8988T (cell line): ENCODE results near the gene UVRAG.

ENCODE experiments used
- DNase-seq: peaks from one replicate; pipeline ENCODE4 v3.0.0; 2011

UVRAG gene

DNA sequence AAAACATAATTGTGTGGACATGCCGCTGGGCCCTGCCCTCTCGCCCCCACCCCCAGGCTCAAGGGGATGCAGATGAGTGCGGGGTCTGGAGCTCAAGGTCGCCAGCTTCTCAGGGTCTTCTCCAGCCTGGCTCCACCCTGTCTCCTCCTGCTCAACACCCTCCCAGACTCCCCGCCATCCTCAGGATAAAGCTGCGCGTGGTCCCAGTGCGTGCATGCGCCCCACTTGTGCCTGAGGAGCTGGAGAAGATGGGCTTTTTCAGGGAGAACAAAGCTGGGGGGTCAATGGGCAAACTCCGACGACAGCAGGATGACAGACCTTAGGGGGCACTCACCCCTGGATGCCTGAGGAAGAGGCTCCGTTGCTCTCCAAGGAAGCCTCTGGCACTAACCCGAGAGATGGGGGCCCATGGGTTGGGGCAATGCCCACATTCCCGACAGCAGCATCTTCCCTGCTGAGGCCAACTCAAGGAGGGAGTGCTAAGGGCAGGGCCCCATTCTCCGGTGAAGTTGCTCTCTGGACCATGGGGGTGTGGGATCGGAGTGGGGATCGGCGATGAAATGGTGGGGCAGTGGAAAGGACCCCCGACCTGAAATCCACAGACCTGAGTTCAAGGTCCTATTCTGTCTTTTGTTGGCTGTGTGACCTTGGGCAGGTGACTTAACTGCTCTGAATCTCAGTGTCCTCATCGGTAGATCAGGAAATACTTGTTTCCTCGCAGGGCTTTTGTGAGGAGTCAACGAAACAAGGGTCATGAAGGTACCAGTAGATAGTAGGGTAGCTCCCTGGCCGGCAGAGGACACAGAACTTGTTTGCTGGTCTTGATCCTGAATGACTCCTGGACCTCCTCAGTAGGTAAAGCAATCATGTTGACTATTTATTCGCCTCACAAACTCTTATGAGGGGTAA lies 343.6 kb downstream of the UVRAG start:
- DNase-seq, result no peak

GRCh38 chr11:76159303-76159937 lies 344.4 kb downstream of the UVRAG start:
- DNase-seq, result no peak

DNA sequence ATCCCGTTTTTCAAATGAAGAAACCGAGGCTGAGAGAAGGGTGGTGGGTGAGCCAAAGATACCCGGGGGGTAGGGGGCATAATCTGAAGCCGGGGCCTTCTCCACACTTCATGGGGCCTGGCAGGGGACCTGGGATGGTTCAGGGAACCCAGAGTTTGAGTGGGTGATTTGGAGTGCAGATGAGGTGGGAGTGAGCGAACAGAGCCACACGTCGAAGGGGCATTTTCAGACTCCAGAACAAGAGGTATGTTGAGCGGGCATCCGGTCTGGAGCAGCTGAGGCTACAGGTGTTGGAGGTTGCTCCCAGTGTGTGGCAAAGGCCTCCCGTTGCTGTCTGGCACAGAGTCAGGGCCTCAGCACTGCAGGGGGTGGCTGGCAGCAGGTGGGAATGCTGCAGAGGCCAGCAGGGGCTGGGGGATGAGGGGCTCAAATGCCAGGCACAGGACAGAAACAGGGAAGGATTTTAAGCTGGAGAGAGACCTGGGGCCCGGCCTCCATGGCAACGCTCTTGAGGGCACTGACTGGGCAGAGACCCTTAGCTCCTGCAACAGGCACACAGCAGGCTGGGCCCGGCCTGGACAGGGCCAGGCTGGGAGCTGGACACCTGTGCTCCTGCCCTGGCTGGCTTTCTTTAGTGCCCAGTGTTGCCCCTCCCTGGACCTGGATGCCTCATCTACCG lies 345.1 kb downstream of the UVRAG start:
- no peak for DNase-seq

- DNase-seq, result no peak
Observed at GRCh38 chr11:76160856-76161255, 345.8 kb downstream of the UVRAG start.

DNA sequence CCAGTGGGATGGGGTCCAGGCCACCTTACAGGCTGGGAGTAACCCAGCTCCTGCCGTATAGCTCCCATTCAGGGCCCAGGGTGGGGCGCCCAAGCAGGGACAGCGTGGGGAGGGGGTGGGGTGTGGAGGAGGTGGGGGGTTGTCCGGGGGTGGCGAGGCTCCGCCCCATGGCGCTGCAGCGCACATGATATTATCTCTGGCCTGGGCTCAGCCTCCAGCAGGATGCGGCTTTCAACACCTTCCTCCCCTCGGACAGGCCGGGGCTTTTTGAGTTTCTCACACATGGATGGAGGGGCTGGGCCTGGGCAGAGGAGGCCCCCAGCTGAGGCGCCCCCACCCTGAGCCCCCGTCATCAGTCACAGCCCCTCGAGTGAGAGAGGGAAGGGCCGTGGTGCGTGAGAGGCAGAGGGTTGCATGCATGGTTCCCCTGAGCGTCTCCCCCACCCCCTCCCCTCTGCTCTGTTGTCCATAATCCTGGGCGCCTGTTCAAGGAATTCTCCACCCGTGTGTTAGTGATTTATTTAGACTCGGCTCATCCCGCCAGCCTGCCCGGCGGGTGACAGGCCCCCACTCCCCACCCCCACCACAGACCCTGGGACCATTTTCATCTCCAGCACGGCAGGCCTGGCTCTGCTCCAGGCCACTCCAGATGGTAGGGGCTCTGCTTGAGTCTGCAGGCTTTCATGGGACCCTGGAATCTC lies 346.4 kb downstream of the UVRAG start:
- DNase-seq, result no peak

GRCh38 chr11:76162336-76163288 lies 347.6 kb downstream of the UVRAG start:
- DNase-seq, result no peak

DNA sequence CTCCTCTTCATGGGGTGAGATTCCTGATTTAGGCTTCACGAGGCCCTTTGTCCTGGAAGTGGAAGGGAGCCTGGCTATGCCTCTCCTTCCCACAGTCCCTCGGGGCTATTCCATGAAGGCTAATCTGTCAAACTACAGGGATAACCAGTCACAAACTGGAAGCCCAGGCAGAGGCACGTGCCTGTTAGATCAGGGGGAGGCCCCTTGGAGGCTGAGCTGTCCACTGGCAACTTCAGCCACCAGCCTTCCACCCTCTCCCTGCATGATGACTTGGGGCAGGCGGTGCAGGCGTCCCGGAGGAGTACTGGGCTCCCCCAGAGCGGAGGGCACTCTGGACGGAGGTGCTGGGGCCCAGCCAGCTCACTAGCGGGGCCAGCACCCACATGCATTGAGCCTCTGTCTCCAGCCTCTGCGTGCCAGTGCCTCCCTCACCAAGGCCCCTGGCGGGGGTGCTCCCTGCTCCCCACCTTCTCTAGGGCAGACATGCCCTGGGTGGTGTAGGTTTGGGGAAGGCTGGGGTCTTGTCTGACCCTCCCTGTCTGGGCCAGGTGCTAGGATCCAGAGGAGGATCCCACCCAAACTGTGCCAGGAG lies 348.4 kb downstream of the UVRAG start:
- DNase-seq, result no peak

DNA sequence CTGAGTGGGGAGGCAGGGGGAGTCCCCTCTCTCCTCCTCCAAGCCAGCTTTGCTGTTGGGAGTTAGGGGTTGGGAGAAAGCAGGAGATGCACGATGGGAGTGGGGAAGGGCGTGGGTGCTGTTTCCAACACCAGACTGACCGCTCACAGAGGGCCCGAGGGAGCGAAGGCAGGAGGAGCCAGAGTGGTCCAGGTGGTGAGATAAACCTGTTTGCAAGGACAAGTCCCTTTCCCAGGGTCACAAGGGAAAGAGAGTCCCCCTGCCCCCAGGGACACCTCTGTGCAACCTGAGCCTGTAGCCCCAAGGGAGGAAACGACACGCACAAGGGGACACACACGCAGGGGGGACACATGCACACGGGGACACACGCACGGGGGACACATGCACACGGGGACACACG lies 349.1 kb downstream of the UVRAG start:
- DNase-seq, result no peak

DNA sequence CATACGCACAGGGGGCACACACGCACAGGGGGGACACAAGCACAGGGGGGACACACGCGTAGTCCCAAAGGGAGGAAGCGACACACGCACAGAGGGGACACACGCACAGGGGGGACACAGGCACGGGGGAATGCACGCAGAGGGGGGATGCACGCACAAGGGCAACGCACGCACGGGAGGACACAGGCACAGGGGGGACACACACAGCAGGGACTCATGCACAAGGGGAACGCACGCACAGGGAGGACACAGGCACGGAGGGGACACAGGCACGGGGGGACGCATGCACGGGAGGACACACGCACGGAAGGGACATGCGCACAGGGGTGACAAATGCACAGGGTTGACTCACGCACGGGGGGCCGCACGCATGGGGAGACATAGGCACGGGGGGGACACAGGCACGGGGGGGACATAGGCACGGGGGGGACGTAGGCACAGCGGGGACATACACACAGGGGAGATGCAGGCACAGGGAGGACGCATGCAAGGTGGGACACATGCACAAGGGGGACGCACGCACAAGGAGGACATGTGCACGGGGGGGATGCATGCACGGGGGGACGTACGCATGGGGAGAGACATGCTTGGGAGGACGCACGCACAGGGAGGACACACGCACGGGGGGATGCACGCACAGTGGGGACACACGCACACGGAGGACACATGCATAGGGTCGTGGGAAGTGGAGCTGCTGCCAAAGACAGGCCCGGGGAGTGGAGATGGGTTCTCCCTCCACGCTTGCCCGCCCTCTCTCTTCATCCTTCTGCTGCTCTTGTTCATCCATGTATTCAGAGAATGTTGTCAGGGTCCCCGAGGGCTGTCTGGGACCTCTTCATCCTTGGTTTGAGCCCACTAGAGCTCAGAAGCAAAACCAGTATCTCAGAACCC lies 350.1 kb downstream of the UVRAG start:
- no peak for DNase-seq

DNA sequence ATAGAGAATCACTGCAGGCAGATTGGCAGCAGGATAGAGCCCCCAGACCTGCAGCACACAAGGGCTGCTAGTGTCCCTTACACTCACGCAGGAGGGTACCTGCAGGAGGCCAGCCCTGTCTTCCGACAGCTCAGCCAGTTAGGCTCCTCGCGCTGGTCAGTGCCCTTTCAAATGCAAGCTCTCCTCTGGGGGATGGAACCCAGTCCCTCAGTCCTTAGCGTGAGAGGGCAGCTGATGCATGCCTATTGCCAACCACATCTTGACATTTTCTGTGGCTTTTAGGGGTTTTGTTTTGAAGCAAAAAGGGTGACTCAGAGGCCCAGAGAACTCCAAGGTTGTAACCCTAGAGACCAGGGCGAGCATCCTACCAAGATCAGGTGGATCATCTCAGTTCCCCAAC lies 351.3 kb downstream of the UVRAG start:
- DNase-seq, result no peak

DNA sequence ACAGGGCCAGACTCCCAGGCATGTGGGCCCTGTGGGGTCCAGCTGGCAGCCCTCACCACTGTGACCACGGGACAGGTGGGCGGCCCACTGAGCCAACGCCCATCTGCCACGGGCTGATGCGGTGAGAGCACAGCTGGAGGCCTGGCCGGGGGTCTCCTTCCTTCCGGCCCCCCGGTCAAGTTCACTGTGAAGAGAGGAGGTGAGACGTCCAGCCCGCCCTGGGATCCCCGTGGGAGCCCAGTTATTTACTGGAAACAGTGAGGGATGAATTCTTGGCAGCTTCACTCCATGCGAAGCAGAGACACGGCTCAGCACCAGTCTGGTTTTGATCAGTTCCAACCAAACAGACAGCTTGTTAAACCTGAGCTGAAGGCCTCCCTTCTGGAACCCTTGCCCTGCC lies 352.6 kb downstream of the UVRAG start:
- DNase-seq, result no peak

- DNase-seq, result no peak
Observed at GRCh38 chr11:76169473-76169896, 354.5 kb downstream of the UVRAG start.

DNA sequence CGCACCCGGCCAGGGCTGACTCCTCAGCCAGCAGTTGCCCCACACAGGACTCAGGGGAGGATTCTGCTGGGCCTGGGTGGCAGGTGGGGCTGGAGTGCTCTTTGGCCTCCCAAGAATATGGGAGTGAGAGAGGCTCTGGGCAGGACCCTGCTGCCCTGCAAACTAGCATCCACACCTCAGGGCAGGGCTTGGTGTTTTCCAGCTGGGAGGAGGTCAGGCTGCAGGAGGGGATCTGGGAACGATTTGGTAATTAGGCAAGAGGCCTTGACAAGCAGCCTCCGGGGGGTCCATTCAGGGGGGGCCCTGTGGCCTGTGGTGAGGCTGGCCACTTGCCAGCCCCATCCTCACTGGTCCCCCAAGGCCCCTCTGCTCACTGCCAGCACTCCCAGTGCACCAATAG lies 355.5 kb downstream of the UVRAG start:
- DNase-seq, result no peak

DNA sequence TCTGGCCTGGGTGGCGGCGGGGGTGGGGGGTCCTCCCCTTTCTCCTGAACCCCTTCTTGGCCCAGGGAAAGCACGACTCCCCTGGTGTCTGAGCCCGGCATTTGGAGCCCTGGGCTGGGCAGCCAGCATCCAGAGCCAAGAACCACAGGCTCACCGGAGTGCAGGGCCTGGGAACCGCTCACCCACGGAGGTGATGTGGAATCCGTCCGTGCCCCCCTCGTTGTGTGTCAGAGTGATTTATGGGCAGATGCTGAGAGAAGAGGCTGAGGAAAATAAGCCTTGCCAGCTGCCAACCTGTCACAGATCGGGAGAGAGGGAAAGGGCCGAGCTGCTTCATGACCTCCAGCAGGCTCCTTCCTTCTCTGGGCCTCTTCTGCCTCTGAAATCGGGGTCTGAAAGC lies 357.6 kb downstream of the UVRAG start:
- DNase-seq, result no peak

- DNase-seq, result no peak
Observed at GRCh38 chr11:76173663-76174062, 358.7 kb downstream of the UVRAG start.

DNA sequence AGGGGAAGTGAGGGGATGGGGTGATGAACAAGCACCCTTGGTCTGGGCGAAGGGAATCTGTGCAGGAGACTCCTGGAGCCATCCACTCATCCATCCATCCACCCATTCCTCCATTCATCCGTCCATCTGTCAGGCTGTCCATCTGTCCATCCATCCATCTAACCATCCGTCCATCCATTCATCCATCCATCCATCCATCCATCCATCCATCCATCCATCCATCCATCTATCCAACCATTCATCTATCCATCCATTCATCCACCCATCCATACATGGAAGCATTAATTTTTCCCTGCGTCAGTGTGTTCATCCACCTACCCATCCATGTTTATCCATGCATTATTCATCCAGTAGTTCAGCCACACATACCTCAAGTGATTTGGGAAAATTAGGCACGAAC lies 359.3 kb downstream of the UVRAG start:
- DNase-seq, result no peak

DNA sequence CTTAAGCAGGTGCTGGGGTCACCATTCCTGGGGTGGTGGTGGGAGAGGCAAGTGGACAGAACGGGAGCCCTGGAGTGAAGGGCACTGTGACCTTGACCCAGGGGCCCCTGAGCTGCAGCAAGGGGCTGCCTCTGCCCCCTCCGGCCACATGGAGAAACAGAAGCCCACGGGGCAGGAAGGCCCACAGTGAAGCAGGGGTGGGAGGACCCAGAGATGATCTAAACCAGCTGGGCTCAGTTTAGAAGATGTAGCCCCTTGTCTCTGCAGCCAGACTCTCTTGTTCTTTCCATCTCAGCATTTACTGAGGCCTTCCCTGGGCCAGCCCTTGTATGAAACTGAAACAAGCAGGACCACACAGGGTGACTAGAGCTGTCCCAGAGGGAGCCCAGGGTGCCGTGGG lies 360.8 kb downstream of the UVRAG start:
- no peak for DNase-seq

- DNase-seq, result no peak
Observed at GRCh38 chr11:76176463-76176862, 361.5 kb downstream of the UVRAG start.

DNA sequence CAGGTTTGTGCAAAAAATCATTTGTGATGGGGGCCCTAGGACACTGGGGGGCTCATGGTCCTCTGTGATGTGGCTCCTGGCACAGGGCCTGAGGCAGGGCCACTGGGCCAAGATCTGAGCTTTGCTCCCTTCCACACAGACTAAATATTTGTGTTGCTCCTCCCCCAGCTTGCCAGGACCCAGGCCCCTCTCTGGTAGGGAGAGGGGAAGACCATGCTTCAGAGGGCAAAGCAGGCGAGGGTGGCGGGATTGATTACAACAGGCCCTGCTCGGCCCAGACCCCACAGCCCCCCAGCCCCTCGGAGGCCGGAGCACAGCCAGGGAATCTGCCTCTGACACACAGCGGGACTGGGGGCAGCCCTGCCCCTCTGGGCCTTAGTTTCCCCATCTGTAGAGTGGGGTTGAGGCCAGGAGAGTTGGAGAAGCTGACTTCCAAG lies 362.3 kb downstream of the UVRAG start:
- no peak for DNase-seq

DNA sequence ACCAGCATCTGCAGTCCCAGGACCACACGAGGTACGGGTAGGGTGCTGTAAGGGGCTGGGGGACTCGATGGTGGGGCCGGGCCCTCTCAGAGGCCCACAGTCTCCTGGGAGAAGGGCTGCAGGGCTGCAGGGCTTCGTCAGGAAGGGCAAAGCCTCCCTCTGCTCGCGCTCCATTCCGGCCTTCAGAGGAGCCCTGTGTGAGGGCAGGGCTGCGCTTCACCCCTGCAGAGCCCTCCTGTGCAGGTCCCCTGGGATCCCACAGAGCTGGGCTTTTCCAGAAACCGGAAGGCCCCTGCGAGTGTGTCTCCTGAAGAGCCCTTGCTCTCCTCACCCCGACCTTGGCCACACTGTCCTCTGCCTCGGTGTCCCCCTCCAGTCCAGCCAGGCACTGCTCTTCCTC lies 364.1 kb downstream of the UVRAG start:
- no peak for DNase-seq

GRCh38 chr11:76181371-76181770 lies 366.4 kb downstream of the UVRAG start:
- no peak for DNase-seq
